Activated naive CD4-positive, alpha-beta T cell treated with anti-CD3 and anti-CD28 coated beads, Interleukin-2, amount 10 ng/mL, durations not matched to agents 7 days and 5 days (primary cell): ENCODE measurements around the gene DCXR.

Experiments
- CTCF ChIA-PET: fragments of 350-600 bp; sonication (Branson Sonifier 250); formaldehyde crosslinking; loops from one replicate; lab custom pipeline; 2021; ENCODE audit warnings: antibody characterized with exemption; lab: Charles Lee
- DNase-seq: peaks from one replicate; pipeline ENCODE4 v3.0.0-alpha.2; 2020
- H3K27ac Mint-ChIP-seq: one replicate; pipeline ENCODE4 v1.8.0; 2021; ENCODE audit warnings: mild to moderate bottlenecking, moderate library complexity, mixed read lengths
- H3K27me3 Mint-ChIP-seq: one replicate; pipeline ENCODE4 v1.8.0; 2021; ENCODE audit warnings: mild to moderate bottlenecking, mixed read lengths
- H3K36me3 Mint-ChIP-seq: one replicate; pipeline ENCODE4 v1.8.0; 2021; ENCODE audit warnings: mixed read lengths
- H3K4me1 Mint-ChIP-seq: one replicate; pipeline ENCODE4 v1.8.0; 2021; ENCODE audit warnings: mixed read lengths
- H3K4me3 Mint-ChIP-seq: one replicate; pipeline ENCODE4 v1.8.0; 2021; ENCODE audit warnings: mild to moderate bottlenecking, moderate library complexity, mixed read lengths
- H3K9me3 Mint-ChIP-seq: one replicate; pipeline ENCODE4 v1.8.0; 2021; ENCODE audit warnings: mixed read lengths

The DCXR gene

DNA sequence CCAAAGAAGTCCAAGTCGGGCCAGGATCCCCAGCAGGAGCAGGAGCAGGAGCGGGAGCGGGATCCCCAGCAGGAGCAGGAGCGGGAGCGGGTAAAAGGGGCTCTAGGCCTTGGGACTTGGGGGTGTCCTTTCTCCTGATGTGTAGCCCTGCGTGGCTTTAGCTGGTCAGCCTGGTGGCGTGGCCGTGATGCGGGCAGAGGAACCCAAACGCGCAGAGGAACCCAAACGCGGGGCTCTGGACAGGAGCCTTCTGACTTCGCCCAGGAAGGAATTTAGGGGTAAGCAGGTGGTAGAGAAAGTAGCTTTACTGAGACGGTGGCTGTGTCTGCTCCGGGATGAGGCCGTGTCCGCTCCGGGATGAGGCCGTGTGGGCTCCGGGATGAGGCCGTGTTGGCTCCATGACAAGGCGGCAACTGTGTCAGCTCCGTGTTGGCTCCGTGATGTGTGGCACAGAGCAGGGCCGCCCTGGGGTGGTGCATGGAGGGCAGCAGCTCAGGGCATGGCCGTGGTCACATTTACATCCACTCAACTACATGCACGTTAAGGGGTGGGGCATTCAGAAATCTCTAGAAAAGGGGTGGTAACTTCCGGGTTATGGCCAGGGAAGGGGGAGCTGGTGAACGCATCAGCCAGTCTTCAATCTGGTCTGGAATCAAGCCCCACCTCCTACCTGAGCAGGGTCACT, 40.6 kb downstream of the DCXR start:
- DNase-seq: no peak
- Mint-ChIP-seq H3K27ac (no peak overlapping the region), H3K4me3 (no peak overlapping the region), H3K36me3 (no peaks in the 10 kb centered on the region), H3K27me3 (no peaks in the 10 kb centered on the region), H3K4me1 (no peaks in the 10 kb centered on the region), H3K9me3 (no peaks in the 10 kb centered on the region)
- CTCF ChIA-PET: interaction anchor here (0.7 to 1.0 kb wide), 4 partner anchors 18 to 37 kb away, joined by 3 read pairs; no protein-coding TSS in a partner anchor

DNA sequence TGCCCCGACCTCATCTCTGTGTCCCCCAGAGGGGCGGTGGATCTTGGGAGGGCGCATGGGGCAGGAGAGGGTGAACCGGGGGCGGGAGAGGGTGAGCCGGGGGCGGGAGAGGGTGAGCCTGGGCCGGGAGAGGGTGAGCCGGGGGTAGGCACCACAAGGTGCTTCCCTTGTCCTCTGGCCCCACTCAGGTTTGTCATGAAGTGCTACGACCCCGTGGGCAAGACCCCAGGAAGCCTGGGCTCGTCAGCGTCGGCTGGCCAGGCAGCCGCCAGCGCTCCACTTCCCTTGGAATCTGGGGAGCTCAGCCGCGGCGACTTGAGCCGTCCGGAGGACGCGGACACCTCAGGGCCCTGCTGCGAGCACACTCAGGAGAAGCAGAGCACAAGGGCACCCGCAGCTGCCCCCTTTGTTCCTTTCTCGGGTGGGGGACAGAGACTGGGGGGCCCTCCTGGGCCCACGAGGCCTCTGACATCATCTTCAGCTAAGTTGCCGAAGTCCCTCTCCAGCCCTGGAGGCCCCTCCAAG, 41.2 kb downstream of the DCXR start:
- H3K4me3 Mint-ChIP-seq: no peak overlapping the region
- no peak overlapping the region for H3K27ac Mint-ChIP-seq
- H3K27me3 Mint-ChIP-seq: no peaks in the 10 kb centered on the region
- DNase-seq: no peak
- CTCF ChIA-PET: interaction anchor here (0.8 kb wide), 1 partner anchor 37 kb away, joined by 3 read pairs; no protein-coding TSS in a partner anchor
- H3K36me3 Mint-ChIP-seq: no peaks in the 10 kb centered on the region
- H3K4me1 Mint-ChIP-seq: no peaks in the 10 kb centered on the region
- H3K9me3 Mint-ChIP-seq: no peaks in the 10 kb centered on the region

DNA sequence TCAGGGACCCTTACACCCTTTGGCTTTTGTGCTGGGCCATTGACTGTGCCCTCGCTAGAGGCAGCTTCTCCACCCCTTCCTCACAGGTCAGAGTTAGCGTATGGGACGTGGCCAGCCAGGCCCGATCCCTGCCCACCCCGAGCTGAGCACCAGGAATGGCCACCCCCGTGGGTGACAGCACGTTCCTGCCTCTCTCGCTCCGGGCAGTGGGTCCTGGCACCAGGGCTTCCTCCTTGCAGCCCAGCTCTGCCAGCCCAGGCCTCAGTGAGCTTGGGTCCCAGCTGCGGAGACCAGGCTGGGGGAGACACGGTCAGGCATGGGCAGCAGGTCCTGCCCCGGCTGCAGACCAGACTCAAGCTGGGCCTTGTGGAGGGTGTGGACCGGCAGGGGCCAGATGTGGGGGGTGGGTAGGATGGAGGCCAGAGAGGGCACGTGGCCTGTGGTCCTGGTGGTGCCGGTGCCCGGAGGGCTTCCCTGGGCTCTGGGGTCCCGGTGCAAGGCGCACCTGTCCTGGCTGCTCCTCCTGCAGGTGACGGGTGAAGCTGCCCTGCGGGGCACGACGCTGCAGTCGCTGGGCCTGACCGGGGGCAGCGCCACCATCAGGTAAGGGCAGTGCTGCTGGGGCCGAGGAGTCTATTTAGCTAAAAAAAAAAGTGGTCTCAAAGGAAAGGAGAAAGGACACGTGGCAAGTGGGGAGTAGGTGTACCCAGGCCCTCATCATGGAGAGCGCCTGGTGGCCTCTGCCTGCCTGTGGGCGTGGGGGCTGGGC, 41.9 kb downstream of the DCXR start:
- Mint-ChIP-seq H3K9me3 (no peaks in the 10 kb centered on the region), H3K27me3 (no peaks in the 10 kb centered on the region), H3K36me3 (no peaks in the 10 kb centered on the region), H3K27ac (no peak overlapping the region), H3K4me1 (no peaks in the 10 kb centered on the region), H3K4me3 (no peak overlapping the region)
- CTCF ChIA-PET: no interaction called here
- DNase-seq: no peak

DNA sequence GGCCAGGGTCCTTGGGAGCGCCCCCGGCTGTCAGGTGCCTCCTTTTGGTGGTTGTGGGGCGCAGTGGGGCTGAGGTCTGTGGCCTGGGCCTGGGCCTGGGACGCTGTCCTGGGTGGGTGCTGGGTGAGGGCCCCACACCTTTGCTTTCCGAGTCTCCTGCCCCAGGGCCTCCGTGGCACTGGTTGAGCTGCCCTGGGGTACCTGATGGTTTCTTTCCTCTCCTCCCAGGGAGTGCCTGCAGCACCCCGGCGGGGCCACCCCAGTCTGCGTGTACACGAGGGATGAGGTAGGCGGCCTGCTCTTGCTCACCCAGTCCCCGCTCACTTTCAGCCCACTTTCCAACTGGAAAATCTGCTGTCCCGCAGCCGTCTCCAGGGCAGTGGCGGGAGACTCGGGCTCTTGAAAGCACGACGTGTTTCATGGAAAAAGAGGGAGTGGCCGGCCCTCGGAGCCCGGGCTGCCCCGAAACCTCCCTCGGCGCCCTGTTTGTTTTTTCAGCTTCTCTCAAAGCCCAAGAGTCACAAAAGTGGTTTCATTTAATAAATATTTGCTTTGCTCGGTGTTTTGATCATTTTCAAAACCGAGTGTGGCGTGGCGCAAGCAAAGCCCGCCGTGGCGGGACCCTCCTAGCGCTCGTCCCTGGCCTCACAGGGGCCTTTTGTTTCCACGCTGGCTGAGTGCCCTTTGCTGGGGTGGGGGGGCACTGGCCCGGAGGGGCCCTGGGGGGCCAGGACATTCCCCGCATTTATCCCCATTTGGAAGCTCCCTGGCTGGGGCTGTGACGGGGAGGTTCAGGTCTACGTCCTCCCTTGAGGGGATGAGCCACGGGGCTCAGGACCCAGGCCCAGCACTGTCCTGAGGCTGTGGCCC, 42.7 kb downstream of the DCXR start:
- H3K9me3 Mint-ChIP-seq: no peaks in the 10 kb centered on the region
- H3K36me3 Mint-ChIP-seq: no peaks in the 10 kb centered on the region
- CTCF ChIA-PET: no interaction called here
- no peak for DNase-seq
- no peaks in the 10 kb centered on the region for H3K4me1 Mint-ChIP-seq
- H3K4me3 Mint-ChIP-seq: no peak overlapping the region
- H3K27me3 Mint-ChIP-seq: no peaks in the 10 kb centered on the region
- no peak overlapping the region for H3K27ac Mint-ChIP-seq

DNA sequence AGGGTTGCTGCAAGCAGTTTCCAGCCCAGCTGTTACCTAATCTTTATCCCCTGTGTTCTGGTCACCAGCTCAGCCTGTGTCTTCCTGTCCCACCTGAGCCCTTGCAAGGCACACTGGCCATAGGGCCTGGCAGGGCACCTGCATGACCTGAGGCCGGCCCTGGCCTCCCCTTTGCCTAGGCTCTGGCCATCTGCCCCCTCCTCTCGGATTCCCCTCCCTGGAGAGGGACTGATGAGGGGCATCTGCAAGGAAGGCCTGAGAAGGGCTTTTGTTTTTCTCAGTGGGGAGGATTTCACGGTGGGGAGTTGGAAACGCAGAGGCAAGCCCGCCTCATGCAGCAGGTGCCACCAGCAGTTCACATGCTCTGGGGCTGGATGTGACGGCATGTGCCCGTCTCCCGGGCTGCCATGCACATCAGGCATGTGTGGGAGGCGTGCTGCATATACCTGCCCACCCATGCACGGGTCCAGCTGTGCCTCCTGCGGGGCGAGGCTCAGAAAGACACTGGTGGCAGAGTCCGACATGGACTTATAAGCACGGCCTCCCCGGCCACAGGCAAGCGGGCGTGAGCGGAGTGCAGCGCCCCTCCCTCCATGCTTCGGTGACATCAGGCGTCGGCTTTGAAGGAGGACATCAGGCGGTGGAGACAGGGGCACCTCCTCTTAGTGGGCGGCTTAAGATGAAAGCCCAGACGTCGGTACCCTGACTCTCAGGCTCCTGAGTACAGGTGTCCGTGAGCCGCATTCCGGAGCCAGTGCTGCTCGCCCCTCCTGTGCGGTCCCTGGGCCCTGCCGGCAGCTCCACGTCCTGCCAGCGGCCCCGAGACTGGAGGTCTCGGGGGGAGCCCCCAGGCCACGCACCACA, 43.5 kb downstream of the DCXR start:
- Mint-ChIP-seq H3K36me3 (no peaks in the 10 kb centered on the region), H3K4me3 (no peak overlapping the region), H3K27me3 (no peaks in the 10 kb centered on the region), H3K27ac (no peak overlapping the region), H3K9me3 (no peaks in the 10 kb centered on the region), H3K4me1 (no peaks in the 10 kb centered on the region)
- CTCF ChIA-PET: no interaction called here
- no peak for DNase-seq

DNA sequence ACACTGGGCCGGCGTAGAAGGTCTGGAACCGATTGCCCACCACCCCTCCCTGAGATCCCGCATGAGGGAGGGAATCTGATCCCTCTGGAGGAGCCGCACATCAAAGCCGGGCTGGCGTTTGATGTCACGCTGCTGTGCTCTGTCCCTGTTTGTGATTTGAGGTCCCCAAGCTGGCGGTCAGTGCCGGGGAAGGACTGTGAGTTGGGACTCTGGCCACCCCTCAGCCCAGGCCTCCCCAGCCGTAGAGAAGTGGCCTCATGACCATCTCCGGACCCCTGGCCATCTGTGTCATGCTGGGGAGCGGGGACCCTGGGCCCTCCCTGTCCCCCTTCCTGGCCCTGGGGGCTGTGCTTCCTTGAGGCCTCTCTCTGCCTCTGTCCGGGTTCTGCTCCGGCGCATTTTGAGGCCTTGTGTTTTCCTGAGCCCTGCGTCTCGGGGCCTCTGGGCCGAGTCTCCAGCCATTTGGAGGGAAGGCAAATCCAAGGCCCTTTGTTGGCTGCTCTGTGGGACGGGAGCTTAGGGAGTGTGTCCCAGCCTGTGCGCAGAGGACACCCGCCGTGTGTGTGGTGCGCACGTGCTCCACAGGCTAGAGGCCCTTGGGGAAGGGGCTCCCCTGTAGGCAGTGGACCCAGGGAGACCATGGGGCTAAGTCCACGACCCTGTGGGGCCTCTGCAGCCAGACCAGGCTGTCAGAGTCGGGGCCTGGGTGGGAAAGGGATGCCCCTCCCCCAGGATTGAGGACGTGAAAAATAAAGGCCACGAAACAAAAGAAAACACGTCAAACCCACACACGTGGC, 45.0 kb downstream of the DCXR start:
- Mint-ChIP-seq H3K27ac (no peak overlapping the region), H3K9me3 (no peaks in the 10 kb centered on the region), H3K4me1 (no peaks in the 10 kb centered on the region), H3K27me3 (no peaks in the 10 kb centered on the region), H3K36me3 (no peaks in the 10 kb centered on the region), H3K4me3 (no peak overlapping the region)
- CTCF ChIA-PET: no interaction called here
- DNase-seq: no peak

DNA sequence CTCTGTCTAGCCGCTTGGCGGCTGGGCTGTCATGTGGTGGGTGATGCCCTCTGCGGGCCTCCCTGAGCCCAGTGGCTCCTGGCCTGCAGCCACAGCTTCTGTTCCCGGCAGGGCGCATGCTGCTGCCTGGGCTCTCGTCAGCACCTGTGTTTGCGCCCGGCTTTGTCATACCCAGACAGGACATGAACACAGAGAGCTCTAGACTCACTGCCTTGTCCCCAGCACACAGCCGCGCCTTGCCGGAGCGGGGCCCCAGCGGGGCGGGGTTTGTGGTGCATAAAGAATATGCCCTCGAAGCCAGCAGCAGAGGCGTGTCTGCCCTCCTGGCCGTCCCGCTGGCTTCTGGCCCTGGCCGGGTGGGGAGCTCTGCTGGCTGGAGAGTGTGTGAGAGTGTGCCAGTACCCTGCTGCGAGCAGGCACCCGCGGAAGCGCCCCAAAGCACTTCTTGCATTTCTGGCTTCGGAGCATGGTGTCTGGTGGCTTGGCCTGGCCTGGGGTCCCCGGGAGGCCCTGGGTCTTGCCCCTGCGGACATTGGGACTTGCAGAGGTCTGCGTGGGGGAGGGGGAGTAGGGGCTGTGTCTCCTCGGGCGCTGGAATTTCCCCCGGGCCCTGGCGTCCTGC, 45.7 kb downstream of the DCXR start:
- Mint-ChIP-seq H3K27me3 (no peaks in the 10 kb centered on the region), H3K36me3 (peaks cover 2% of the 10 kb centered on the region), H3K9me3 (no peaks in the 10 kb centered on the region), H3K27ac (no peak overlapping the region), H3K4me1 (peaks cover 1% of the 10 kb centered on the region), H3K4me3 (no peak overlapping the region)
- CTCF ChIA-PET: interaction anchor here (1.0 kb wide), 1 partner anchor 24 kb away, joined by 3 read pairs; no protein-coding TSS in a partner anchor
- DNase-seq: no peak

DNA sequence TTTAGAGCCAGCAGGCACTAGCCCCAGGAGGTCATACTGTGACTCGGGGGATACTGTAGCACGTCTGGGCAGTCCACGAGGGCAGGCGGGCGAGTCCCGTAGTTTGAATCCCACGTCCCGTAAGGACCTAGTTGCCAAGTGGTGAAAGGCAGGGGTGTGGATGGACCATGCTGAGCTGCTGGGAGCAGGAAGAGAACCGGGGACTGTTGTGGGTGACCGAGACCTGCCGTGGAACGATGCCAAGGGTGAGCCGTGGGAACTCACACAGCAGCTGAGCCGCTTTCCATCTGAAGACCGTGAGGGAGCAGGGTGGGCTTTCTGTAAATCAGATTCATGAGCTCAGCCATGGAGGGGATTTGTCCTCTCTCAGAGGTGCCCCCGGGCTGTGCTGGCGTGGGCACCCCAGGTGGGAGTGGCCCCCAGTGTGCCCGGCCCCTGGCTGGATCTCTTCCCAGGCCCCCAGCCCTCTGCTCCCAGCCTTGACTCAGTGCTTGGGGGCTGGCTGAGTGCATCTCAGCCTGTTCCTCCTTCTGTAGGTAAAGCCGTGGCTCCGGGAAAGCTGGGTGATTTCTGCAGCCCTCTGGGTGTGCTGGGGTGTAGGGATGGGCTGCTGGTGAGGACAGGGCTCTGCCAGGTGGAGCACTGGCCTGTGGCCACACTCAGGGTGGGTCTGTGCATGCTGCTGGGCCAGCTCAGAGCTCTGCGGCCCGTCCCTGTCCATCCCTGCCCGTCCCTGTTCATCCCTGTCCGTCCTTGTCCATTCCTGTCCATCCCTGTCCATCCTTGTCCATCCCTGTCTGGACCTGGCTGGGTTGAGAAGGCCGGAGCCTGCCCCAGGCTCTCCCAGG, 46.4 kb downstream of the DCXR start:
- no peak for DNase-seq
- H3K27ac Mint-ChIP-seq: no peak overlapping the region
- no peaks in the 10 kb centered on the region for H3K9me3 Mint-ChIP-seq
- no peak overlapping the region for H3K4me3 Mint-ChIP-seq
- CTCF ChIA-PET: interaction anchor here (1.0 kb wide), 1 partner anchor 24 kb away, joined by 3 read pairs; no protein-coding TSS in a partner anchor
- peaks cover 6% of the 10 kb centered on the region for H3K36me3 Mint-ChIP-seq
- peaks cover 3% of the 10 kb centered on the region for H3K4me1 Mint-ChIP-seq
- H3K27me3 Mint-ChIP-seq: no peaks in the 10 kb centered on the region

DNA sequence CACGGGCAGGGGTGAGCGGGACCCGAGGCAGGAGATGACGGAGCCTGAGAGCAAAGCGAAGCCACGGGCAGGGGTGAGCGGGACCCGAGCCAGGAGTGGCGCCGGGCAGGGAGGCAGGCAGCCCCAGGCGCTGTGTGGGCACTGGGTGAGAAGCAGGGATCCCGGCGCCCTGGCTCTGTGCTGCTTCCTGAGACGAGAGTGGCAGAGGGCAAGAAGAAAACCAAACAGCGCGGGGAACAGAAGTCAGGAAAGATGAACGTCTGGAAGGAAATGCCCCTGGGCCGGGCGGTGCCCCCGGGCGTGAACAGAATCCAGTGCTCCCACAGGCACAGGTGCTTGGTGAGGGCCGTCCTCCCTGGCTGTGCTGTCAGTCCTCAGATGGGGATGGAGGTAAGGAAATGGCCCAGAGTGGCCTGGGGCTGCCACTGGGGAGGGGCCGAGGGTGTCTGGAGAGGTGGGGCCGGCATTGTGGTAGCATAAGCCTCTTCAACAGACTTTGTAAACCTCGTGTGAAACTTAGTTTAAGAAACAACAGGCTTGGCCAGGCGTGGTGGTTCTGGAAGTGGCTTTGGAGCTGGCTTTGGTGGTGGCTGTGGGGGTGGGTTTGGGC, 50.2 kb downstream of the DCXR start:
- Mint-ChIP-seq H3K27me3 (no peaks in the 10 kb centered on the region), H3K27ac (peak overlapping the region; percentile 71), H3K36me3 (peaks cover 29% of the 10 kb centered on the region), H3K4me3 (no peak overlapping the region), H3K4me1 (peaks cover 22% of the 10 kb centered on the region), H3K9me3 (no peaks in the 10 kb centered on the region)
- CTCF ChIA-PET: no interaction called here
- DNase-seq: no peak

DNA sequence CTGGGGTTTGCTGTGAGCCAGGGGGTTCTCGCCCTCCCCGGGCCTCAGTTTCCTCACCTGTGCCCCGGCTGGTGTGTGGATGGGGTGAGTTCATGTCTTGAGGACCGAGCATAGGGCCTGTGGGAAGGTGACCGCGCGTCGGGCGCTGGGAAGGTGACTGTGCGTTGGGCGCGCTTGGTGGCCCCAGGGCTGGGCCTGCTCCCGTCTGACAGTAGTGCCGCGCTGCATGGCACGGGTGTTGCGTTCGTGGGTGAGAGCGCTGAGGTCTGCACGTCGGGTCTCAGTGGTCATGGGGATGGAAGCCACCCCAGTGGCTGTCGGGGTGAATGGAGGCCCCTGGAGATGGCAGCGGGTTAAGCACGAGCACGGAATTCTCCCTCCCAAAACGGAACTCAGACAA, 50.9 kb downstream of the DCXR start:
- Mint-ChIP-seq H3K9me3 (no peaks in the 10 kb centered on the region), H3K27me3 (no peaks in the 10 kb centered on the region), H3K4me1 (peaks cover 25% of the 10 kb centered on the region), H3K27ac (no peak overlapping the region), H3K4me3 (no peak overlapping the region), H3K36me3 (peaks cover 29% of the 10 kb centered on the region)
- DNase-seq: no peak
- CTCF ChIA-PET: no interaction called here
